Keratinocyte (primary cell): ENCODE data around the gene TLDC2. TPM values are rescaled to one million over a fixed set of nuclear protein-coding genes. Genes with fewer than 3 reads are reported as not detected.
A peak's percentile ranks its signal among the peaks of the same experiment; 100 is the strongest.

Experiments
- DNase-seq: peaks from one replicate; pipeline ENCODE4 v3.0.0-alpha.2; 2011; ENCODE audit warnings: low read depth, missing footprints, low spot score
- FAIRE-seq: peaks from 2 replicates; lab custom pipeline; 2011; peaks lifted over from hg19 to GRCh38; lab: Jason Lieb, UNC
- H2AFZ ChIP-seq: 2 replicates; pipeline ENCODE4 v1.6.0; 2012; ENCODE audit warnings: low read length, control low read depth, inconsistent platforms; ENCODE audit not compliant: control insufficient read depth
- H3K27ac ChIP-seq: 2 replicates; pipeline ENCODE4 v1.5.1; 2011; ENCODE audit warnings: low read length; ENCODE audit not compliant: control insufficient read depth, insufficient read depth
- H3K27me3 ChIP-seq: 3 replicates; pipeline ENCODE4 v1.6.0; 2011; ENCODE audit warnings: low read length; ENCODE audit not compliant: control insufficient read depth, insufficient read depth; ENCODE audit errors: extremely low read depth
- H3K36me3 ChIP-seq, 2 experiments: 2 replicates in 1 of 2; 3 replicates in 1 of 2; pipeline ENCODE4 v1.5.1; 2011; ENCODE audit warnings: low read length in 2 of 2, mild to moderate bottlenecking in 1 of 2; ENCODE audit not compliant: control insufficient read depth in 2 of 2, insufficient read depth in 2 of 2; ENCODE audit errors: extremely low read depth in 1 of 2
- H3K4me1 ChIP-seq: 3 replicates; pipeline ENCODE4 v1.5.1; 2011; ENCODE audit warnings: low read length; ENCODE audit not compliant: control insufficient read depth, insufficient read depth; ENCODE audit errors: extremely low read depth
- H3K4me2 ChIP-seq: 3 replicates; pipeline ENCODE4 v1.6.0; 2011; ENCODE audit warnings: low read depth, low read length; ENCODE audit not compliant: control insufficient read depth, insufficient read depth; ENCODE audit errors: extremely low read depth
- H3K4me3 ChIP-seq, 3 experiments: fragments of 200-600 bp in 1 of 3; sonication (generic) in 1 of 3; 2 replicates in 2 of 3; 3 replicates in 1 of 3; pipeline ENCODE4 v1.5.1; 2011 to 2016; ENCODE audit warnings: low read length in 3 of 3, mild to moderate bottlenecking in 3 of 3, control low read depth in 2 of 3, inconsistent platforms in 1 of 3, low read depth in 1 of 3, mixed read lengths in 1 of 3, mixed run types in 1 of 3, moderate library complexity in 1 of 3; ENCODE audit not compliant: control insufficient read depth in 2 of 3, insufficient read depth in 2 of 3; ENCODE audit errors: extremely low read depth in 1 of 3
- H3K79me2 ChIP-seq: 2 replicates; pipeline ENCODE4 v1.6.0; 2012; ENCODE audit warnings: low read length; ENCODE audit not compliant: control insufficient read depth, insufficient read depth
- H3K9ac ChIP-seq: 3 replicates; pipeline ENCODE4 v1.6.0; 2011; ENCODE audit warnings: low read length; ENCODE audit not compliant: control insufficient read depth, insufficient read depth; ENCODE audit errors: extremely low read depth
- H3K9me1 ChIP-seq: 3 replicates; pipeline ENCODE4 v1.6.0; 2011; ENCODE audit warnings: low read length; ENCODE audit not compliant: control insufficient read depth, insufficient read depth; ENCODE audit errors: extremely low read depth
- H3K9me3 ChIP-seq: 2 replicates; pipeline ENCODE4 v1.5.1; 2012; ENCODE audit warnings: low read depth, low read length; ENCODE audit not compliant: control insufficient read depth
- H4K20me1 ChIP-seq: 3 replicates; pipeline ENCODE4 v1.6.0; 2011; ENCODE audit warnings: low read length; ENCODE audit not compliant: control insufficient read depth, insufficient read depth; ENCODE audit errors: extremely low read depth
- CTCF ChIP-seq, 3 experiments: IDR thresholded peaks in 1 of 3; conservative IDR thresholded peaks in 1 of 3; optimal IDR thresholded peaks in 1 of 3; 2 replicates in 2 of 3; 3 replicates in 1 of 3; pipeline versions ENCODE3 to v1.5.1; 2011; ENCODE audit warnings: low read length in 3 of 3, mild to moderate bottlenecking in 3 of 3, moderate library complexity in 2 of 3, control low read depth in 1 of 3, inconsistent platforms in 1 of 3; ENCODE audit not compliant: insufficient read depth in 2 of 3; ENCODE audit errors: extremely low read depth in 1 of 3
- EZH2 ChIP-seq: IDR thresholded peaks from one replicate; pipeline ENCODE4 v1.6.1; 2012; ENCODE audit warnings: inconsistent platforms, mild to moderate bottlenecking, low read length, moderate library complexity
- dilution Hi-C: fragments of 300-500 bp; cut with MboI; formaldehyde crosslinking; loops from one replicate; pipeline ENCODE4 v1.7.0; 2020; ENCODE audit warnings: low sequenced_read_pairs; ENCODE audit not compliant: extremely low pct_ligation_motif_present
- polyA plus RNA-seq, 5 experiments: library from polyadenylated mRNA; depleted of rRNA in 3 of 5; stranded (reverse) in 3 of 5; stranded (forward) in 1 of 5; unstranded in 1 of 5; fragments of >200 nt; gene quantifications; 1 replicate in 1 of 5; 2 replicates in 3 of 5; 3 replicates in 1 of 5; pipeline versions ENCODE4 v1.2.1 to v1.2.3, GENCODE V29; 2011 to 2012; ENCODE audit warnings: missing spikeins in 2 of 5, low read depth in 1 of 5, low replicate concordance in 1 of 5

TLDC2 gene
- polyA plus RNA-seq, 1 donor (not counting 4 experiments of a cell fraction or from before 2014, with no cell fraction given): 0.34 TPM

- Histone ChIP-seq H3K79me2 (peaks cover 41% of the 10 kb centered on the region), H3K27me3 (peaks cover 8% of the 10 kb centered on the region), H3K9me3 (no peaks in the 10 kb centered on the region), H3K36me3 (peaks cover 0 to 11% of the 10 kb centered on the region in 2 experiments), H3K4me2 (peak overlapping the region; percentile 92), H3K9ac (peak overlapping the region; percentile 84), H3K4me3 (peak overlapping the region; percentile 58 to 94 (median 81)), H3K4me1 (peaks cover 46% of the 10 kb centered on the region), H3K9me1 (no peaks in the 10 kb centered on the region), H3K27ac (peak overlapping the region; percentile 84), H2AFZ (peak overlapping the region; percentile 2), H4K20me1 (peaks cover 4% of the 10 kb centered on the region)
- FAIRE-seq (peak; percentile 86), DNase-seq (peak; percentile 85)
- dilution Hi-C loops: no loop called here
- TF ChIP-seq EZH2: no peak
- no peak for TF ChIP-seq CTCF (optimal IDR thresholded peaks at IDR 0.05 in 1 of 3, IDR thresholded peaks at IDR 0.05 in 1 of 3, conservative IDR thresholded peaks at IDR 0.05 in 1 of 3; ENCODE audit: extremely low read depth in 1 of 3, insufficient read depth in 2 of 3, low read length in 3 of 3)
Observed at GRCh38 chr20:36861875-36862801, 13.8 kb upstream of the TLDC2 start.

GRCh38 chr20:36862857-36863668 is 12.9 kb upstream of the TLDC2 start:
- dilution Hi-C loops: no loop called here
- Histone ChIP-seq H3K9ac (peak overlapping the region; percentile 84), H3K79me2 (peaks cover 33% of the 10 kb centered on the region), H3K4me1 (peaks cover 37% of the 10 kb centered on the region), H3K4me3 (peak overlapping the region; percentile 58 to 94 (median 81)), H3K9me3 (no peaks in the 10 kb centered on the region), H4K20me1 (no peaks in the 10 kb centered on the region), H3K36me3 (peaks cover 0 to 6% of the 10 kb centered on the region in 2 experiments), H3K9me1 (no peaks in the 10 kb centered on the region), H3K27me3 (peaks cover 8% of the 10 kb centered on the region), H2AFZ (no peak overlapping the region), H3K4me2 (peak overlapping the region; percentile 92), H3K27ac (peak overlapping the region; percentile 84)
- TF ChIP-seq CTCF (optimal IDR thresholded peaks at IDR 0.05 in 1 of 3, IDR thresholded peaks at IDR 0.05 in 1 of 3, conservative IDR thresholded peaks at IDR 0.05 in 1 of 3; ENCODE audit: extremely low read depth in 1 of 3, insufficient read depth in 2 of 3, low read length in 3 of 3) (no peak), EZH2 (no peak)
- no peak for DNase-seq
- no peak for FAIRE-seq
